ENCODE results near the gene TNRC6C.

GRCh38 chr17:77943971-77944370 is 14.5 kb upstream of the TNRC6C start:
- no peak for TF ChIP-seq BACH2 (CRISPR knock-in tag; IDR thresholded peaks at IDR 0.05; ENCODE audit: borderline replicate concordance)
- TF ChIP-seq ARNTL (CRISPR knock-in tag; IDR thresholded peaks at IDR 0.05; ENCODE audit: borderline replicate concordance, low read depth), result no peak
- TF ChIP-seq RARB (CRISPR knock-in tag; IDR thresholded peaks at IDR 0.05), result no peak
- TF ChIP-seq PATZ1 (CRISPR knock-in tag; IDR thresholded peaks at IDR 0.05; ENCODE audit: borderline replicate concordance), result no peak
- no peak for TF ChIP-seq ZNF565 (CRISPR knock-in tag; conservative IDR thresholded peaks at IDR 0.05; ENCODE audit: low read depth)
- no peak for TF ChIP-seq OSR1 (CRISPR knock-in tag; IDR thresholded peaks at IDR 0.05)
- no peak for TF ChIP-seq CSDC2 (CRISPR knock-in tag; IDR thresholded peaks at IDR 0.05)
- no peak for TF ChIP-seq SNAI2 (CRISPR knock-in tag; IDR thresholded peaks at IDR 0.05)
- TF ChIP-seq ISL1 (CRISPR knock-in tag; IDR thresholded peaks at IDR 0.05), result no peak
- no peak for TF ChIP-seq ZFP3 (CRISPR knock-in tag; IDR thresholded peaks at IDR 0.05)
- no peak for TF ChIP-seq CSRNP3 (CRISPR knock-in tag; IDR thresholded peaks at IDR 0.05)
- TF ChIP-seq, protein P1, sequence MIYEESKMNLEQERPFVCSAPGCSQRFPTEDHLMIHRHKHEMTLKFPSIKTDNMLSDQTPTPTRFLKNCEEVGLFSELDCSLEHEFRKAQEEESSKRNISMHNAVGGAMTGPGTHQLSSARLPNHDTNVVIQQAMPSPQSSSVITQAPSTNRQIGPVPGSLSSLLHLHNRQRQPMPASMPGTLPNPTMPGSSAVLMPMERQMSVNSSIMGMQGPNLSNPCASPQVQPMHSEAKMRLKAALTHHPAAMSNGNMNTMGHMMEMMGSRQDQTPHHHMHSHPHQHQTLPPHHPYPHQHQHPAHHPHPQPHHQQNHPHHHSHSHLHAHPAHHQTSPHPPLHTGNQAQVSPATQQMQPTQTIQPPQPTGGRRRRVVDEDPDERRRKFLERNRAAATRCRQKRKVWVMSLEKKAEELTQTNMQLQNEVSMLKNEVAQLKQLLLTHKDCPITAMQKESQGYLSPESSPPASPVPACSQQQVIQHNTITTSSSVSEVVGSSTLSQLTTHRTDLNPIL (CRISPR knock-in tag; IDR thresholded peaks at IDR 0.05; ENCODE audit: low read depth), result no peak
- TF ChIP-seq TOX (CRISPR knock-in tag; IDR thresholded peaks at IDR 0.05; ENCODE audit: borderline replicate concordance), result no peak

Data from SK-N-SH treated with all-trans-retinoic acid at 6 μM for 48 hours (cell line).